B cell (primary cell): ENCODE data around the gene IL17REL. TPM values are rescaled to one million over a fixed set of nuclear protein-coding genes. Genes with fewer than 3 reads are reported as not detected.
A peak's percentile ranks its signal among the peaks of the same experiment; 100 is the strongest.

Source experiments
- ATAC-seq: fragments of 200-7000 bp; cut with Tn5 transposase; one replicate; pipeline ENCODE4 v1.10.0; 2021; ENCODE audit warnings: low read depth, mild to moderate bottlenecking, moderate number of reproducible peaks, moderate library complexity
- CTCF ChIA-PET: fragments of 350-600 bp; sonication (Branson Sonifier 250); formaldehyde crosslinking; loops from one replicate; lab custom pipeline; 2021; ENCODE audit warnings: antibody characterized with exemption, inconsistent platforms; lab: Charles Lee
- POLR2A ChIA-PET: fragments of 350-600 bp; sonication (Branson Sonifier 250); formaldehyde crosslinking; loops from one replicate; lab custom pipeline; 2021; ENCODE audit warnings: antibody characterized with exemption; lab: Charles Lee
- DNase-seq: peaks from one replicate; pipeline ENCODE4 v3.0.0; 2013
- H2AFZ ChIP-seq: 2 replicates; pipeline ENCODE4 v1.6.1; 2012; ENCODE audit warnings: mild to moderate bottlenecking, low read depth, low read length; ENCODE audit not compliant: insufficient read depth, poor library complexity, severe bottlenecking
- H3K27ac ChIP-seq, 2 donors: 1 replicate in 1 of 2; 2 replicates in 1 of 2; pipeline ENCODE4 v1.5.1; 2012 to 2013; ENCODE audit warnings: low read length in 2 of 2, mild to moderate bottlenecking in 2 of 2, moderate library complexity in 1 of 2
- H3K27me3 ChIP-seq, 4 experiments: fragments of 200-600 bp in 1 of 4; sonication (generic) in 1 of 4; replicated peaks in 1 of 4; 1 replicate in 2 of 4; 2 replicates in 2 of 4; pipeline versions ENCODE4 v1.6.1 to v1.7.0; 2013 to 2016; ENCODE audit warnings: low read length in 3 of 4, mild to moderate bottlenecking in 2 of 4, mixed read lengths in 1 of 4, moderate library complexity in 1 of 4; ENCODE audit not compliant: insufficient read depth in 4 of 4, control insufficient read depth in 3 of 4; ENCODE audit errors: control extremely low read depth in 1 of 4
- H3K36me3 ChIP-seq, 2 experiments: replicated peaks in 1 of 2; 1 replicate in 1 of 2; 2 replicates in 1 of 2; pipeline versions ENCODE4 v1.6.1 to v1.7.1; 2013; ENCODE audit warnings: low read length in 1 of 2; ENCODE audit not compliant: insufficient read depth in 2 of 2, control insufficient read depth in 1 of 2; ENCODE audit errors: control extremely low read depth in 1 of 2, extremely low read depth in 1 of 2
- H3K4me1 ChIP-seq, 2 donors: fragments of 200-600 bp in 1 of 2; sonication (generic) in 1 of 2; 1 replicate in 1 of 2; 2 replicates in 1 of 2; pipeline versions ENCODE4 v1.5.1 to v1.6.1; 2013 to 2017; ENCODE audit warnings: low read length in 2 of 2; ENCODE audit not compliant: control insufficient read depth in 2 of 2, insufficient read depth in 2 of 2
- H3K4me2 ChIP-seq: replicated peaks from 2 replicates; pipeline ENCODE3; 2012; ENCODE audit warnings: mild to moderate bottlenecking, low read depth, low read length; ENCODE audit not compliant: poor library complexity, severe bottlenecking
- H3K4me3 ChIP-seq, 5 experiments: fragments of 200-600 bp in 1 of 5; sonication (generic) in 1 of 5; 1 replicate in 3 of 5; 2 replicates in 2 of 5; pipeline versions ENCODE4 v1.5.1 to v1.7.0; 2011 to 2016; ENCODE audit warnings: low read length in 4 of 5, mild to moderate bottlenecking in 4 of 5, low read depth in 2 of 5, control low read depth in 1 of 5, moderate library complexity in 1 of 5; ENCODE audit not compliant: insufficient read depth in 1 of 5; ENCODE audit errors: control extremely low read depth in 1 of 5, extremely low read depth in 1 of 5
- H3K79me2 ChIP-seq: fragments of 200-600 bp; sonication (generic); one replicate; pipeline ENCODE4 v1.6.0; 2016; ENCODE audit warnings: low read length; ENCODE audit not compliant: control insufficient read depth, insufficient read depth
- H3K9ac ChIP-seq: fragments of 200-600 bp; sonication (generic); 2 replicates; pipeline ENCODE4 v1.6.1; 2017; ENCODE audit warnings: mild to moderate bottlenecking, low read length, moderate library complexity
- H3K9me3 ChIP-seq, 3 donors: one replicate each; pipeline versions ENCODE4 v1.6.1 to v1.7.1; 2013; ENCODE audit warnings: low read length in 2 of 3; ENCODE audit not compliant: control insufficient read depth in 2 of 3, insufficient read depth in 1 of 3; ENCODE audit errors: control extremely low read depth in 1 of 3
- H4K20me1 ChIP-seq: 2 replicates; pipeline ENCODE4 v1.6.0; 2012; ENCODE audit warnings: mild to moderate bottlenecking, low read length; ENCODE audit not compliant: insufficient read depth, control insufficient read depth, poor library complexity, severe bottlenecking
- H3K27ac Mint-ChIP-seq: one replicate; pipeline ENCODE4 v1.8.0; 2021; ENCODE audit warnings: mixed read lengths
- H3K27me3 Mint-ChIP-seq: one replicate; pipeline ENCODE4 v1.8.0; 2021; ENCODE audit warnings: mixed read lengths
- H3K4me1 Mint-ChIP-seq: one replicate; pipeline ENCODE4 v1.8.0; 2021; ENCODE audit warnings: mixed read lengths
- H3K4me3 Mint-ChIP-seq: one replicate; pipeline ENCODE4 v1.8.0; 2021; ENCODE audit warnings: mixed read lengths
- H3K9me3 Mint-ChIP-seq: one replicate; pipeline ENCODE4 v1.8.0; 2022; ENCODE audit warnings: mixed read lengths; ENCODE audit not compliant: insufficient read depth
- EZH2 ChIP-seq: IDR thresholded peaks from 2 replicates; pipeline ENCODE4 v1.6.1; 2012; ENCODE audit warnings: borderline replicate concordance, low read depth, mild to moderate bottlenecking, moderate library complexity, low read length; ENCODE audit not compliant: insufficient read depth, poor library complexity, severe bottlenecking
- WGBS: methylation state at CpG from one replicate; pipeline ENCODE4 v1.1.5; 2013; ENCODE audit warnings: missing lambda C conversion rate; ENCODE audit not compliant: insufficient coverage; 5-methylcytosine and 5-hydroxymethylcytosine counted together
- intact Hi-C: fragments of 100-400 bp; cut with micrococcal nuclease; formaldehyde crosslinking; loops from one replicate; pipeline ENCODE4 v1.10.0; 2022
- polyA plus RNA-seq: library from polyadenylated mRNA; depleted of rRNA; stranded (reverse); fragments of >200 nt; gene quantifications from 2 replicates; pipeline ENCODE4 v1.2.3, GENCODE V29; 2012
- total RNA-seq, 2 donors: library from RNA; stranded (reverse); fragments of 120-200 nt in 1 of 2; gene quantifications; 1 replicate in 1 of 2; 2 replicates in 1 of 2; pipeline versions ENCODE4 v1.2.3 to v1.2.4, GENCODE V29; 2013 to 2022
- TF ChIP-seq, protein P1 (sequence below): fragments of 200-600 bp; IDR thresholded peaks from one replicate; pipeline ENCODE4 v1.8.0; 2022; ENCODE audit warnings: antibody characterized with exemption, mild to moderate bottlenecking

Gene IL17REL
- total and polyA plus RNA-seq, 2 donors (not counting 1 experiment from before 2014, with no cell fraction given): 0.09 to 0.10 TPM

DNA sequence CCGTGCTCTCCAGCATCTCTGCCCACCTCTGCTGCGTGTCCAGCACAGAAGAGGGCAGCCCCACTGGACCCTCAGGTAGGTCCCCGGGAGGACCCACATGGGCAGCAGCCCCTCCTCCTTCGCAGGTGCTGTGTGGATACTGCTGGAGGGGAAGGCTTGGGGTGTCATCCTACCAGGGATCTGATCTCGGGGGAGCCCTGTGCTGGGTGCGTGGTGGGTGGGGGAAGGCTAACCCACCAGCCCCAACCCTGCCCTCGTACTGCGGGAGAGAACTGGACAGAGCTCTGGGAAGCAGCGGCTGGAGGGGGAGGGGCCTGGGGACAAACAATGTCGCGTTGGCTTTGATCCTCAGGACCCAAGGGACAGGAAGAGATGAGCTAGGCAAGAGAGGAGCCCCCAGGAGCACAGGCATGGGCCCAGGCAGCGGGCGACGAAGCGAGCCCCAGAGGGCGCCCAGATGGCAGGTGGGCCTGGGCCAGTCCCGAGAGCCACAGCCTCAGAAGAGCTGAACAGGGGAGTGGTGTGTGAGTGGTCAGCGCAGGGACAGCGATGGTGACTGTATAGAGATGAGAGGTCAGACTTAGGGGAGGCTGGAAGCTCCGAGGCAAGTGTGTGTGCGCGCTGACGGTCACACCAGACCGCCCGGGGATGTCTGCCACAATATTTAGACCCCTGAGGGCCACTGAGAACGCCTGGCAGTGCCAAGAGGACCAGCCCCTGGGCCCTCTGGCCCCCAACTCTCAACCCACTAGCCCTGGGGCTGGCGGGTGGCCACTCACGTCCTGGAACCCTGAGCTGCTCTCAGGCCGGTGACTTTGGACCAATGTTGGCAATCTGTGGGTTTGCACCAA lies 53.4 kb downstream of the IL17REL start:
- Histone ChIP-seq H3K9me3 (no peaks in the 10 kb centered on the region), H3K4me3 (peak overlapping the region; percentile 43 to 88 (median 77)), H3K4me2 (peak overlapping the region; percentile 100), H3K9ac (peak overlapping the region; percentile 73), H3K27ac (peak overlapping the region; percentile 74 to 93), H3K79me2 (peaks cover 27% of the 10 kb centered on the region), H2AFZ (no peak overlapping the region), H3K4me1 (peaks cover 21 to 34% of the 10 kb centered on the region in 2 donors), H4K20me1 (peaks cover 31% of the 10 kb centered on the region), H3K27me3 (no peaks in the 10 kb centered on the region), H3K36me3 (peaks cover 0 to 21% of the 10 kb centered on the region in 2 experiments)
- no peak for TF ChIP-seq EZH2
- TF ChIP-seq, protein P1, sequence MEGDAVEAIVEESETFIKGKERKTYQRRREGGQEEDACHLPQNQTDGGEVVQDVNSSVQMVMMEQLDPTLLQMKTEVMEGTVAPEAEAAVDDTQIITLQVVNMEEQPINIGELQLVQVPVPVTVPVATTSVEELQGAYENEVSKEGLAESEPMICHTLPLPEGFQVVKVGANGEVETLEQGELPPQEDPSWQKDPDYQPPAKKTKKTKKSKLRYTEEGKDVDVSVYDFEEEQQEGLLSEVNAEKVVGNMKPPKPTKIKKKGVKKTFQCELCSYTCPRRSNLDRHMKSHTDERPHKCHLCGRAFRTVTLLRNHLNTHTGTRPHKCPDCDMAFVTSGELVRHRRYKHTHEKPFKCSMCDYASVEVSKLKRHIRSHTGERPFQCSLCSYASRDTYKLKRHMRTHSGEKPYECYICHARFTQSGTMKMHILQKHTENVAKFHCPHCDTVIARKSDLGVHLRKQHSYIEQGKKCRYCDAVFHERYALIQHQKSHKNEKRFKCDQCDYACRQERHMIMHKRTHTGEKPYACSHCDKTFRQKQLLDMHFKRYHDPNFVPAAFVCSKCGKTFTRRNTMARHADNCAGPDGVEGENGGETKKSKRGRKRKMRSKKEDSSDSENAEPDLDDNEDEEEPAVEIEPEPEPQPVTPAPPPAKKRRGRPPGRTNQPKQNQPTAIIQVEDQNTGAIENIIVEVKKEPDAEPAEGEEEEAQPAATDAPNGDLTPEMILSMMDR: no peak
- peak overlapping the region; percentile 87 for H3K4me3 Mint-ChIP-seq
- H3K4me1 Mint-ChIP-seq: peaks cover 27% of the 10 kb centered on the region
- POLR2A ChIA-PET: interaction anchor here (0.9 to 5.7 kb wide), 6 partner anchors 12 to 29 kb away, joined by 3 to 94 read pairs (median 26); no protein-coding TSS in a partner anchor
- no peak for ATAC-seq
- DNase-seq: no peak
- CTCF ChIA-PET: interaction anchor here (0.8 to 5.9 kb wide), 4 partner anchors 13 to 71 kb away, joined by 5 to 60 read pairs (median 12); no protein-coding TSS in a partner anchor
- H3K9me3 Mint-ChIP-seq: no peaks in the 10 kb centered on the region
- 61% methylated on average over 27 of the region's 29 CpGs for WGBS
- peak overlapping the region; percentile 88 for H3K27ac Mint-ChIP-seq
- intact Hi-C loops: no loop called here
- no peaks in the 10 kb centered on the region for H3K27me3 Mint-ChIP-seq
